IPS-18a (cell line): ENCODE measurements around the gene PPP4R3B.
"Not testable (repeated sequence)": the region's sequence is repeated elsewhere in the genome, so short reads cannot be mapped to it uniquely, and the experiment has no call there.

Experiments
- H3K27ac ChIP-seq: one replicate; pipeline ENCODE4 v1.5.1; 2013; ENCODE audit warnings: low read length
- H3K27me3 ChIP-seq: one replicate; pipeline ENCODE4 v1.6.1; 2013; ENCODE audit warnings: mild to moderate bottlenecking, low read length; ENCODE audit not compliant: control insufficient read depth, insufficient read depth
- H3K36me3 ChIP-seq: one replicate; pipeline ENCODE4 v1.6.1; 2013; ENCODE audit warnings: low read depth, low read length; ENCODE audit not compliant: control insufficient read depth
- H3K4me1 ChIP-seq: one replicate; pipeline ENCODE4 v1.6.1; 2013; ENCODE audit warnings: low read depth, low read length; ENCODE audit not compliant: control insufficient read depth
- H3K4me3 ChIP-seq: one replicate; pipeline ENCODE4 v1.5.1; 2013; ENCODE audit warnings: low read length
- H3K9ac ChIP-seq: one replicate; pipeline ENCODE4 v1.6.1; 2013; ENCODE audit warnings: mild to moderate bottlenecking, low read length, moderate library complexity
- H3K9me3 ChIP-seq: one replicate; pipeline ENCODE4 v1.6.1; 2013; ENCODE audit warnings: low read depth, low read length; ENCODE audit not compliant: control insufficient read depth

Gene PPP4R3B

DNA sequence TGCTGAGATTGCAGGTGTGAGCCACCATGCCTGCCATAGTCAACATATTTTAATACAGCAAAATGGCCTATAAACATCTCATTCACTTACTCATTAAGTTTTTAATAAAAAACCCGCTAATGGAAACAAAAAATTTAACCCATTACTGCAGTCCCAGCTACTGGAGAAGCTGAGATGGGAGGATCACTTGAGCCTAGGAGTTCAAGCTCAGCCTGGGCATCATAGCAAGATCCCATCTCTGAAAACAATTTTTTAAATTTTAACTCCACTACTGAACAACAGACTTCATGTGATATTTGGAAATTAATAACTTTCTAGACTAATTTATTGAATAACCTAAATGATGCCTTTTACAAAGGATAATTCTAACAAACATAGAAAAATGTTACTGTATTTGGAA, 5.4 kb downstream of the PPP4R3B start:
- H3K27me3 ChIP-seq = no peaks in the 10 kb centered on the region
- H3K4me1 ChIP-seq = peaks cover 3% of the 10 kb centered on the region
- H3K36me3 ChIP-seq = peaks cover 22% of the 10 kb centered on the region
- no peaks in the 10 kb centered on the region for H3K9me3 ChIP-seq
- no peak overlapping the region for H3K4me3 ChIP-seq
- no peak overlapping the region for H3K27ac ChIP-seq
- no peak overlapping the region for H3K9ac ChIP-seq

GRCh38 chr2:55610954-55611743, 6.3 kb downstream of the PPP4R3B start:
- Histone ChIP-seq H3K36me3 (peaks cover 22% of the 10 kb centered on the region), H3K9ac (no peak overlapping the region), H3K4me1 (peaks cover 3% of the 10 kb centered on the region), H3K4me3 (no peak overlapping the region), H3K9me3 (no peaks in the 10 kb centered on the region), H3K27me3 (no peaks in the 10 kb centered on the region), H3K27ac (no peak overlapping the region)

DNA sequence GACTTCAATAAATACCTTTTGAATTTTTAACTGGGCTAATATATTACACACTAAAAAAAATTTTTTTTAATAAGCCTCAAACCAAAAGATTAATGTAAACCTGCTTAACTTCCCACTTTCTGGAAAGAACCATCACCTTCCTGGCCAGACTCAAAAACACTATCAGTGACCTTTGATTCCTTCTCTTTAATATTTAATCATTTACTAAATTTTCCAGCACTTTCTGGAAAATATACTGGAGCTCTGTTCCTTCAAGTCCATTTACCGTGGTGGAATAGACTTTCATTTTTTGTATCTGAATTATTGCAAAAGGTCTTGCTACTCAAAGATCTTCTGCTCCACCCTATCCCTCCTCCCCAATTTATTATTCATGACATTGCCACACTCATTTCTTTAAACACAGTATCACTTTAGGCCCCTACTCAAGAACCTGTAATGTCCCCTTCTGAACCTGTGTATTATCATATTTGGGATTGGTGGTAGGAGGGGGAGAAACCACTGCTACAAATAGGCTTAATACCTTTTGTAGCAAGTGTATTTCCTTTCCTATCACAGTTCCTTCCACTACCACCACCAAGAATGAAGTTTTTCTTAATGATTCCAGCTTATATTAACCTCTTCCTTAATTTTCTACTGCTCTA, 7.4 kb downstream of the PPP4R3B start:
- Histone ChIP-seq H3K9me3 (no peaks in the 10 kb centered on the region), H3K36me3 (peaks cover 19% of the 10 kb centered on the region), H3K9ac (no peak overlapping the region), H3K27ac (no peak overlapping the region), H3K4me3 (no peak overlapping the region), H3K27me3 (no peaks in the 10 kb centered on the region), H3K4me1 (no peaks in the 10 kb centered on the region)

GRCh38 chr2:55609193-55609794, 8.1 kb downstream of the PPP4R3B start:
- no peaks in the 10 kb centered on the region for H3K27me3 ChIP-seq
- no peaks in the 10 kb centered on the region for H3K4me1 ChIP-seq
- no peak overlapping the region for H3K27ac ChIP-seq
- H3K36me3 ChIP-seq = peaks cover 12% of the 10 kb centered on the region
- no peak overlapping the region for H3K9ac ChIP-seq
- H3K4me3 ChIP-seq = no peak overlapping the region
- no peaks in the 10 kb centered on the region for H3K9me3 ChIP-seq

- Histone ChIP-seq H3K9me3 (no peaks in the 10 kb centered on the region), H3K4me3 (no peak overlapping the region), H3K27me3 (no peaks in the 10 kb centered on the region), H3K36me3 (peaks cover 10% of the 10 kb centered on the region), H3K9ac (no peak overlapping the region), H3K4me1 (no peaks in the 10 kb centered on the region), H3K27ac (no peak overlapping the region)
These were observed 9.7 kb downstream of the PPP4R3B start for GRCh38 chr2:55607717-55608116.

DNA sequence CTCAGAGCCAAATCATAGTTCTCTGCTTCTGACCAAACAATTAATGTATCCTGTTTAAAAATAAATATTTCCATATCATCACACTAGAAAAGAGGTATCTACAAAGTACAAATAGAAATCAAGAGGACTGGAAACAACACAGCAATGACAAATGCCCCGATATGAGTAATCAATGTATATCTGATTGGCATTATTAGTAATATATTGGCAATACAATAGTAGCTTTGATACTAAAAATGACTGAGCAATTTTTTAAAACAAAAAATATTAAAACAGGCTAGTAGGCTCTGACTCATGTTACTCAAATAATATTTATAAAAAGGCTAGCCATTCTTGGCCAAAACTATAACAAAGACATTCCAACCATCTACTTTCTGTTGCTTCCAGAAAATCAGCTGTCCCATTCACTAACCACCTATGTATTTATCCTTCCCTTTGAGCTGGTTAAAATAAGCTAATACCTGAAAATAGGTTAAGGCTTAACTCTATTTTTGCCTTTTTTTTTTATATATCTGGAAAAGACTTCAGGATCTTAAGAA, 13.3 kb downstream of the PPP4R3B start:
- Histone ChIP-seq H3K4me3 (no peak overlapping the region), H3K4me1 (no peaks in the 10 kb centered on the region), H3K9ac (no peak overlapping the region), H3K27ac (no peak overlapping the region), H3K36me3 (peaks cover 12% of the 10 kb centered on the region), H3K27me3 (no peaks in the 10 kb centered on the region), H3K9me3 (no peaks in the 10 kb centered on the region)

DNA sequence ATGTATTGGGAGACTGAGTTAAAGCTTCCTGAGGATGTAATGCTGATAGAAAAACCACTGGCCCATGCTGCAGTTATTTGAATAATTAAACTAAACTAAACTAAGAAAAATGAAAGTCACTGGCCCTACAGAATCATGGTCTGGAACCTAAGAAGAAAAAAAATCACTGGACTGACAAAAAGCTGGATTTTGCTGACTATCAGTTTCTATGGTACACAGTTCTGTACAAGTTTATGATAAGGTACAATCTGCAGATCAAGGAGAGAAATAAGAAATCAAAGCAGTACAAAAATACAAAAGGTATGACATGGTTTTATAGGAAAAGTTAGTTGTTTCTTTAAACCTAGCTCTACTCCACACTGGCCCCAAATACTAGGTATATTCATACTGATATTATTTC, 15.6 kb downstream of the PPP4R3B start:
- Histone ChIP-seq H3K36me3 (peaks cover 18% of the 10 kb centered on the region), H3K27me3 (no peaks in the 10 kb centered on the region), H3K4me1 (no peaks in the 10 kb centered on the region), H3K9me3 (no peaks in the 10 kb centered on the region), H3K27ac (no peak overlapping the region), H3K9ac (no peak overlapping the region), H3K4me3 (no peak overlapping the region)

DNA sequence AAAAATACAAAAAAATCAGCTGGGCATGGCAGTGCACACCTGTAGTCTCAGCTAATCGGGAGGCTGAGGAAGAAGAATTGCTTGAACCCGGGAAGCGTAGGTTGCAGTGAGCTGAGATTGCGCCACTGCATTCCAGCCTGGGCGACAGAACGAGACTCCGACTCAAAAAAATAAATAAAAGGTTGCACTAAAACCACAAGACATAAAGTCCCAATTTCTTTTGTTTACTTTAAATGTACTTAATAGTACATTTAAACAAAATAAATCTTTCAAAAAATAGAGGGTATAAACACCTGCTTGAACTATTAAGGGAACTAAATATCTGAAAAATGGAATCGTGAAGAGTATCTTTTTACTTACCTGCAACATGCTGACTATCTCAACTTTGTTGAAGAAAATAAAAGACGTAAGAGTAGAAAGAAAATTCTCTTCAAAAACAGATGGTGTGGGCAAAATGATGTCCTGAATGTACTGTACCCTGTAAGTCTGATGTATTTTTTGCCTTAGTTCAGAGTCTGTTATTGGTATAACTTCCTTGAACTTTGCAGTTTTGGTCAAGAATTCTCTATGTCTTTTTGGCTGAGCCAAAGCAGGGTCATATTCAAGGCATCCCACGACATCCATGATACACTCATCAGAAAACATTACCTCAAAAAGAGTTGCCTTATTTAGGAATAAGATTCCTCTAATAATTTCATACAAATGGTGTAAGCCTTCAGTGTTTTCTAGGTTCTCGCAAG, 19.2 kb downstream of the PPP4R3B start:
- no peak overlapping the region for H3K27ac ChIP-seq
- H3K36me3 ChIP-seq = peaks cover 23% of the 10 kb centered on the region
- H3K27me3 ChIP-seq = no peaks in the 10 kb centered on the region
- H3K9me3 ChIP-seq = no peaks in the 10 kb centered on the region
- no peaks in the 10 kb centered on the region for H3K4me1 ChIP-seq
- H3K9ac ChIP-seq = no peak overlapping the region
- H3K4me3 ChIP-seq = no peak overlapping the region

DNA sequence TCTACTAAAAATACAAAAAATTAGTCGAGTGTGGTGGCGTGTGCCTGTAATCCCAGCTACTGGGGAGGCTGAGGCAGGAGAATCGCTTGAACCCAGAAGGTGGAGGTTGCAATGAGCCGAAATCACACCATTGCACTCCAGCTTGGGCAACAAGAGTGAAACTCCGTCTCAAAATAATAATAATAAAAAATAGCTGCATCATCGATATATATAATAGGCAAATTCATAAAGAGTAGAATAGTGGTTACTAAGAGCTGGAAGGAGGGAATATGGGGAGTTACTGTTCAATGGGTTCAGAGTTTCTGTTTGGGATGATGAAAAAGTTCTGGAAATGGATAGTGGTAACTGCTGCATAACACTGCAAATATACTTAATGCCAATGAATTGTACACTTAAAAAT, 20.6 kb downstream of the PPP4R3B start:
- peaks cover 12% of the 10 kb centered on the region for H3K36me3 ChIP-seq
- H3K4me3 ChIP-seq, H3K9ac ChIP-seq, H3K9me3 ChIP-seq, H3K27me3 ChIP-seq, H3K4me1 ChIP-seq, H3K27ac ChIP-seq: not testable (repeated sequence)

DNA sequence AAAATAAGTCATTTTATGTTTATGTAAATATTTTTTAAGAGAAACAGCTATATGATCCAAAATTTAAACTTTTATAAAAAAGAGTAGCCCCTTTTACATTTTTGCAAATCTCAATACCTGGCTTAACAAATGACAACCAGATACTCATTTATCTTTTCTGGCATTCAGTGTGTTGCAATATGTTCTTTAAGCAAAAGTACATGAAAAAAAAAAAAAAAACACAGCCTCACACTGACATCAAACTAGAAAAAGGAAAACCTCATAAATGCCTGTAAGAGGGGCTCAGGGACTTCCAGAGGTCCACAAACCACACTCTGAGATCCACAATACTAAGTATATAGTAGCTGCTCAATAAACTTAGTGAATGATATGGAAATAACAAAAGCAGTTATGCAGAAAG, 21.9 kb downstream of the PPP4R3B start:
- Histone ChIP-seq H3K36me3 (peaks cover 12% of the 10 kb centered on the region), H3K27ac (no peak overlapping the region), H3K4me1 (no peaks in the 10 kb centered on the region), H3K9me3 (no peaks in the 10 kb centered on the region), H3K27me3 (no peaks in the 10 kb centered on the region), H3K9ac (no peak overlapping the region), H3K4me3 (no peak overlapping the region)

DNA sequence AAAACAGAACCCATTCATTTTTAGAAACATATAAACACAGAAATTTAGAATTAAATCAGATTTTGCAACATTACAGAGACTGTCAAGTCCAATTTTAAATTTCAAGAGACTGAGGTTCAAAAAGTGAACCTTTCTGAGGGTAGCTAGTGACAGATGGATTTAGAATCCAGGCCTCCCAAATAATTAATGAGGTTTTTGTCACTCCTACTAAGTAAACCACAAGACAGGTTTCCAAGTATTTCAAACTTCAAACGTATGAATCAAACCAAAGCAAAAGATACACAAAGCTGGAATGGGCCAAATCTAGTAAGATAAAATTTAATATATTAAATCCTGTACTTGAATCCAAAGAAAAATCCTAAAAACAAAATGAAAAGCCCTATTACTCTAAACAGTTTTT, 25.3 kb downstream of the PPP4R3B start:
- no peaks in the 10 kb centered on the region for H3K4me1 ChIP-seq
- H3K9ac ChIP-seq = no peak overlapping the region
- H3K36me3 ChIP-seq = peaks cover 9% of the 10 kb centered on the region
- no peaks in the 10 kb centered on the region for H3K27me3 ChIP-seq
- H3K4me3 ChIP-seq = no peak overlapping the region
- H3K27ac ChIP-seq = no peak overlapping the region
- H3K9me3 ChIP-seq = no peaks in the 10 kb centered on the region
